ENCODE results near the gene DNAJB5.

DNA sequence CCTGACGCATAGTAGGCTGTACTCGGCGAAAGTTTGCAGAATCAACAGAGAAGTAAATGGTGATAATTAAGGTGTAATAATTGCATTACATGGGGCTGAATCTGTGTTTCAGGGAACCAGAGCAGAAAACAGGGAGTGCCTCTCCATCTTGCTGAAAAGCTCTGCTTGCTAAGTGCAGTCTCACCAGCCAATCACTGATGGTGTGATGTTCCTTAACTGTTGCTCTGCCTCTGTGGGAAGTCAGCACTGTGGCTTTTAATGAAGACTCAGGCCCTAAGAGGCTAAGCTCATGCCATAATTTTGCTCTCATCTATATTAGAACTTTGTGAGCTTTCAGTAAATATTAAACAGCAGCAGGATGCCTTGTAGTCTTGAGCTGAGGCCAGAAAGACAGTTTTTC is 27.0 kb upstream of the DNAJB5 start:
- TF ChIP-seq, protein P1, sequence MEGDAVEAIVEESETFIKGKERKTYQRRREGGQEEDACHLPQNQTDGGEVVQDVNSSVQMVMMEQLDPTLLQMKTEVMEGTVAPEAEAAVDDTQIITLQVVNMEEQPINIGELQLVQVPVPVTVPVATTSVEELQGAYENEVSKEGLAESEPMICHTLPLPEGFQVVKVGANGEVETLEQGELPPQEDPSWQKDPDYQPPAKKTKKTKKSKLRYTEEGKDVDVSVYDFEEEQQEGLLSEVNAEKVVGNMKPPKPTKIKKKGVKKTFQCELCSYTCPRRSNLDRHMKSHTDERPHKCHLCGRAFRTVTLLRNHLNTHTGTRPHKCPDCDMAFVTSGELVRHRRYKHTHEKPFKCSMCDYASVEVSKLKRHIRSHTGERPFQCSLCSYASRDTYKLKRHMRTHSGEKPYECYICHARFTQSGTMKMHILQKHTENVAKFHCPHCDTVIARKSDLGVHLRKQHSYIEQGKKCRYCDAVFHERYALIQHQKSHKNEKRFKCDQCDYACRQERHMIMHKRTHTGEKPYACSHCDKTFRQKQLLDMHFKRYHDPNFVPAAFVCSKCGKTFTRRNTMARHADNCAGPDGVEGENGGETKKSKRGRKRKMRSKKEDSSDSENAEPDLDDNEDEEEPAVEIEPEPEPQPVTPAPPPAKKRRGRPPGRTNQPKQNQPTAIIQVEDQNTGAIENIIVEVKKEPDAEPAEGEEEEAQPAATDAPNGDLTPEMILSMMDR (IDR thresholded peaks at IDR 0.05; ENCODE audit: low read depth, low read length): no peak
- TF ChIP-seq POLR2A (IDR thresholded peaks at IDR 0.05; ENCODE audit: extremely low read depth, insufficient read length) (no peak), MYC (IDR thresholded peaks at IDR 0.05; ENCODE audit: low read depth, low read length) (no peak)
- TF ChIP-seq, protein P2, sequence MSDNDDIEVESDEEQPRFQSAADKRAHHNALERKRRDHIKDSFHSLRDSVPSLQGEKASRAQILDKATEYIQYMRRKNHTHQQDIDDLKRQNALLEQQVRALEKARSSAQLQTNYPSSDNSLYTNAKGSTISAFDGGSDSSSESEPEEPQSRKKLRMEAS (IDR thresholded peaks at IDR 0.05; ENCODE audit: low read depth, low read length): no peak

All from NB4 (cell line).